HepG2 (cell line): ENCODE results near the gene ABCG1. TPM values are rescaled to one million over a fixed set of nuclear protein-coding genes. Genes with fewer than 3 reads are reported as not detected.
A peak's percentile ranks its signal among the peaks of the same experiment; 100 is the strongest.

ENCODE experiments used
- KDM2A ChIP-seq: sonication (generic); formaldehyde crosslinking; IDR thresholded peaks from 2 replicates; pipeline ENCODE4 v1.4.0; 2020; ENCODE audit warnings: low read depth, missing genetic modification reagents, borderline replicate concordance
- MNT ChIP-seq: fragments of 450-650 bp; IDR thresholded peaks from 2 replicates; pipeline ENCODE4 v1.6.1; 2016
- NONO ChIP-seq, 2 experiments: fragments of 450-650 bp in 1 of 2; sonication (generic) in 1 of 2; formaldehyde crosslinking in 1 of 2; IDR thresholded peaks in 1 of 2; conservative IDR thresholded peaks in 1 of 2; 2 replicates each; pipeline versions ENCODE4 v1.6.1 to v1.8.0; 2017 to 2022; ENCODE audit warnings: mild to moderate bottlenecking in 1 of 2, missing genetic modification reagents in 1 of 2, moderate library complexity in 1 of 2
- NR2F6 ChIP-seq, 2 experiments: IDR thresholded peaks; 2 replicates each; pipeline ENCODE4 v1.6.1; 2016; ENCODE audit warnings: antibody characterized with exemption in 1 of 2, mild to moderate bottlenecking in 1 of 2
- PAXIP1 ChIP-seq: sonication (generic); formaldehyde crosslinking; conservative IDR thresholded peaks from 2 replicates; pipeline ENCODE4 v1.4.0; 2020; ENCODE audit warnings: mild to moderate bottlenecking, missing genetic modification reagents, moderate library complexity
- PHB2 ChIP-seq: fragments of 450-650 bp; IDR thresholded peaks from 2 replicates; pipeline ENCODE4 v1.6.1; 2018; ENCODE audit not compliant: partially characterized antibody
- PRMT3 ChIP-seq: sonication (generic); formaldehyde crosslinking; IDR thresholded peaks from 2 replicates; pipeline ENCODE4 v1.8.1; 2022; ENCODE audit warnings: low read depth, mild to moderate bottlenecking, moderate library complexity, missing genetic modification reagents, borderline replicate concordance
- RAD51 ChIP-seq: fragments of 450-650 bp; IDR thresholded peaks from 2 replicates; pipeline ENCODE4 v1.6.1; 2016; ENCODE audit warnings: borderline replicate concordance
- SALL1 ChIP-seq: sonication (generic); formaldehyde crosslinking; IDR thresholded peaks from 2 replicates; pipeline ENCODE4 v1.8.0; 2022; ENCODE audit warnings: mild to moderate bottlenecking, missing genetic modification reagents
- SETDB1 ChIP-seq: sonication (generic); formaldehyde crosslinking; IDR thresholded peaks from 2 replicates; pipeline ENCODE4 v1.5.1; 2020; ENCODE audit warnings: missing genetic modification reagents, mild to moderate bottlenecking, borderline replicate concordance
- SNAPC4 ChIP-seq: sonication (generic); formaldehyde crosslinking; IDR thresholded peaks from 2 replicates; pipeline ENCODE4 v1.4.0; 2020; ENCODE audit warnings: mild to moderate bottlenecking, missing genetic modification reagents
- ZNF281 ChIP-seq: sonication (generic); formaldehyde crosslinking; IDR thresholded peaks from 2 replicates; pipeline ENCODE4 v1.4.0; 2020; ENCODE audit warnings: missing genetic modification reagents, borderline replicate concordance
- ZNF451 ChIP-seq: sonication (generic); formaldehyde crosslinking; IDR thresholded peaks from 2 replicates; pipeline ENCODE4 v1.5.0; 2020; ENCODE audit warnings: mild to moderate bottlenecking, missing genetic modification reagents
- ZNF790 ChIP-seq: sonication (generic); formaldehyde crosslinking; IDR thresholded peaks from 2 replicates; pipeline ENCODE4 v1.8.0; 2022; ENCODE audit warnings: missing genetic modification reagents, mild to moderate bottlenecking, borderline replicate concordance
- polyA plus RNA-seq, 8 experiments: library from polyadenylated mRNA; depleted of rRNA in 3 of 8; stranded (reverse) in 7 of 8; unstranded in 1 of 8; fragments of >200 nt; fragmentation: Illumina TruSeq in 4 of 8; extraction: Trizol in 4 of 8; gene quantifications; 2 replicates each; pipeline versions ENCODE4 v1.2.1 to v1.2.3, GENCODE V29; 2011 to 2016; ENCODE audit warnings: low read depth in 4 of 8, missing spikeins in 1 of 8, mixed read lengths in 1 of 8; ENCODE audit not compliant: insufficient read depth in 1 of 8
- total RNA-seq, 5 experiments: library from RNA; depleted of rRNA; stranded (reverse); fragments of >200 nt; fragmentation: Illumina TruSeq; extraction: Trizol; gene quantifications; 2 replicates each; pipeline ENCODE4 v1.2.3, GENCODE V29; 2016; ENCODE audit warnings: low read depth in 1 of 5

Gene ABCG1
- total and polyA plus RNA-seq, 2 of the 13 experiments (the other 11 are each of a cell fraction or from before 2014, with no cell fraction given) = 0.04 TPM; not detected in 1

GRCh38 chr21:42315296-42315891, 96.5 kb downstream of the ABCG1 start, which contains the start of gene TFF3 (continued):
- no peak for TF ChIP-seq PRMT3 (CRISPR knock-in tag)
- no peak for TF ChIP-seq ZNF281 (CRISPR knock-in tag)
- no peak for TF ChIP-seq SNAPC4 (CRISPR knock-in tag)
- TF ChIP-seq RAD51 = no peak
- TF ChIP-seq MNT = no peak
- peak; percentile 71 for TF ChIP-seq SALL1 (CRISPR knock-in tag)
- peak; percentile 69; the same call in 1 of the 2 replicates for TF ChIP-seq PAXIP1 (CRISPR knock-in tag)
- TF ChIP-seq SETDB1 (CRISPR knock-in tag) = no peak
- TF ChIP-seq NR2F6 (IDR thresholded peaks at IDR 0.05) = peak; percentile 47; the same call in 1 of the 2 replicates
- TF ChIP-seq NR2F6 (CRISPR knock-in tag; IDR thresholded peaks at IDR 0.05) = peak; percentile 79
- TF ChIP-seq ZNF451 = 0 out of 2 replicates have a peak, but pooled peaks have one; percentile 86
- TF ChIP-seq KDM2A = peak; percentile 61; the same call in 1 of the 2 replicates
- no peak for TF ChIP-seq ZNF790 (CRISPR knock-in tag)
- no peak for TF ChIP-seq PHB2
- no peak for TF ChIP-seq NONO (IDR thresholded peaks at IDR 0.05)
- peak; percentile 50; the same call in 1 of the 2 replicates for TF ChIP-seq NONO (CRISPR knock-in tag; conservative IDR thresholded peaks at IDR 0.05)
